IPS DF 4.7 (cell line): ENCODE results near the gene NFIL3.
"Not testable (repeated sequence)": the region's sequence is repeated elsewhere in the genome, so short reads cannot be mapped to it uniquely, and the experiment has no call there.

Experiments
- DNase-seq: peaks from one replicate; pipeline ENCODE4 v3.0.0-alpha.2; 2013; ENCODE audit warnings: low spot score; ENCODE audit errors: extremely low read depth

Gene NFIL3

GRCh38 chr9:91398926-91399325 lies 24.7 kb downstream of the NFIL3 start:
- DNase-seq = no peak

GRCh38 chr9:91395553-91396471 lies 27.8 kb downstream of the NFIL3 start:
- DNase-seq = no peak

- DNase-seq = no peak
These were observed 28.5 kb downstream of the NFIL3 start for GRCh38 chr9:91395106-91395552.

- DNase-seq = no peak
These were observed 29.8 kb downstream of the NFIL3 start for GRCh38 chr9:91393826-91394225.

- DNase-seq = no peak
These were observed 31.2 kb downstream of the NFIL3 start for GRCh38 chr9:91392435-91392834.

- DNase-seq = no peak
These were observed 31.8 kb downstream of the NFIL3 start for GRCh38 chr9:91391818-91392217.

GRCh38 chr9:91391412-91391811 lies 32.2 kb downstream of the NFIL3 start:
- DNase-seq = no peak

GRCh38 chr9:91389686-91390085 lies 33.9 kb downstream of the NFIL3 start:
- not testable (repeated sequence) for DNase-seq

GRCh38 chr9:91386765-91387164 lies 36.9 kb downstream of the NFIL3 start:
- no peak for DNase-seq

- DNase-seq = no peak
These were observed 38.7 kb downstream of the NFIL3 start for GRCh38 chr9:91384954-91385353.

GRCh38 chr9:91383577-91383976 lies 40.1 kb downstream of the NFIL3 start:
- no peak for DNase-seq

- DNase-seq = no peak
These were observed 41.3 kb downstream of the NFIL3 start for GRCh38 chr9:91382298-91382697.

GRCh38 chr9:91379426-91379825 lies 44.2 kb downstream of the NFIL3 start:
- no peak for DNase-seq

- no peak for DNase-seq
These were observed 44.9 kb downstream of the NFIL3 start for GRCh38 chr9:91378695-91379127.

- not testable (repeated sequence) for DNase-seq
These were observed 45.6 kb downstream of the NFIL3 start for GRCh38 chr9:91378054-91378453.

- DNase-seq = no peak
These were observed 47.4 kb downstream of the NFIL3 start for GRCh38 chr9:91376239-91376638.

- DNase-seq = no peak
These were observed 48.7 kb downstream of the NFIL3 start for GRCh38 chr9:91374939-91375338.

- DNase-seq = no peak
These were observed 51.7 kb downstream of the NFIL3 start for GRCh38 chr9:91371894-91372293.

- not testable (repeated sequence) for DNase-seq
These were observed 53.6 kb downstream of the NFIL3 start for GRCh38 chr9:91370006-91370405.

- no peak for DNase-seq
These were observed 58.9 kb downstream of the NFIL3 start for GRCh38 chr9:91364702-91365101.

- DNase-seq = no peak
These were observed 59.6 kb downstream of the NFIL3 start for GRCh38 chr9:91364005-91364404.

GRCh38 chr9:91362051-91362611 lies 61.5 kb downstream of the NFIL3 start:
- no peak for DNase-seq
